MCF 10A (cell line): ENCODE results near the gene KCNA5. TPM values are rescaled to one million over a fixed set of nuclear protein-coding genes. Genes with fewer than 3 reads are reported as not detected.

Source experiments
- BruUV-seq: library from RNA; stranded (reverse); fragments of 400-500 nt; replicated peaks from 2 replicates; lab custom pipeline; 2021; lab: Mats Ljungman, UMichigan
- CTCF ChIA-PET: fragments of 300-600 bp; sonication (Branson Sonifier 250); formaldehyde crosslinking; extraction: SDS; loops from one replicate; lab custom pipeline; 2021; ENCODE audit warnings: antibody characterized with exemption, inconsistent platforms; lab: Yijun Ruan, JAX
- POLR2A ChIA-PET: fragments of 300-600, 350-650 bp; sonication (Branson Sonifier 250); formaldehyde crosslinking; extraction: SDS; loops from one replicate; lab custom pipeline; 2020; ENCODE audit warnings: antibody characterized with exemption, inconsistent platforms; lab: Yijun Ruan, JAX
- DNase-seq: peaks from one replicate; pipeline ENCODE4 v3.0.0-alpha.2; 2018; ENCODE audit not compliant: unreplicated experiment
- H3K27ac Mint-ChIP-seq: one replicate; pipeline ENCODE4 v1.8.0; 2022; ENCODE audit warnings: mild to moderate bottlenecking, low read depth, mixed read lengths; ENCODE audit not compliant: unreplicated experiment
- H3K27me3 Mint-ChIP-seq: one replicate; pipeline ENCODE4 v1.8.0; 2022; ENCODE audit warnings: mixed read lengths; ENCODE audit not compliant: insufficient read depth, unreplicated experiment
- H3K36me3 Mint-ChIP-seq: one replicate; pipeline ENCODE4 v1.8.0; 2022; ENCODE audit warnings: mild to moderate bottlenecking, moderate library complexity, mixed read lengths; ENCODE audit not compliant: insufficient read depth, unreplicated experiment
- H3K4me1 Mint-ChIP-seq: one replicate; pipeline ENCODE4 v1.8.0; 2022; ENCODE audit warnings: mixed read lengths; ENCODE audit not compliant: insufficient read depth, unreplicated experiment
- H3K4me3 Mint-ChIP-seq: one replicate; pipeline ENCODE4 v1.8.0; 2022; ENCODE audit warnings: mild to moderate bottlenecking, moderate library complexity, mixed read lengths; ENCODE audit not compliant: unreplicated experiment
- H3K9me3 Mint-ChIP-seq: one replicate; pipeline ENCODE4 v1.8.0; 2022; ENCODE audit warnings: mixed read lengths; ENCODE audit not compliant: unreplicated experiment
- CTCF ChIP-seq: fragments of 200-600 bp; IDR thresholded peaks from one replicate; pipeline ENCODE4 v1.8.0; 2022; ENCODE audit warnings: antibody characterized with exemption, mild to moderate bottlenecking; ENCODE audit not compliant: unreplicated experiment
- intact Hi-C: fragments of 100-400 bp; cut with micrococcal nuclease; formaldehyde crosslinking; loops from 2 replicates; pipeline ENCODE4 v1.14.1; 2022
- total RNA-seq: library from RNA; stranded (reverse); gene quantifications from 2 replicates; pipeline ENCODE4 v1.2.3, GENCODE V29; 2022

Gene KCNA5
- total RNA-seq, 1 experiment from 2014 or later: not detected

- H3K9me3 Mint-ChIP-seq: peaks cover 7% of the 10 kb centered on the region
- no peaks in the 10 kb centered on the region for H3K4me1 Mint-ChIP-seq
- intact Hi-C loops: no loop called here
- no peak for DNase-seq
- no peaks in the 10 kb centered on the region for H3K36me3 Mint-ChIP-seq
- POLR2A ChIA-PET: no interaction called here
- no TSS peak for BruUV-seq
- TF ChIP-seq CTCF: no peak
- no peak overlapping the region for H3K27ac Mint-ChIP-seq
- H3K4me3 Mint-ChIP-seq: no peak overlapping the region
- no peaks in the 10 kb centered on the region for H3K27me3 Mint-ChIP-seq
- CTCF ChIA-PET: interaction anchor here (0.6 kb wide), 1 partner anchor 67 kb away, joined by 3 read pairs; no protein-coding TSS in a partner anchor
Measured at GRCh38 chr12:5088586-5089264, 45.0 kb downstream of the KCNA5 start.

- POLR2A ChIA-PET: no interaction called here
- peaks cover 30% of the 10 kb centered on the region for H3K9me3 Mint-ChIP-seq
- no peaks in the 10 kb centered on the region for H3K4me1 Mint-ChIP-seq
- DNase-seq: no peak
- BruUV-seq: no TSS peak
- H3K27ac Mint-ChIP-seq: no peak overlapping the region
- no peaks in the 10 kb centered on the region for H3K27me3 Mint-ChIP-seq
- TF ChIP-seq CTCF: no peak
- H3K4me3 Mint-ChIP-seq: no peak overlapping the region
- CTCF ChIA-PET: interaction anchor here (1.2 to 1.5 kb wide), 2 partner anchors 73 to 240 kb away, joined by 3 to 6 read pairs; no protein-coding TSS in a partner anchor
- intact Hi-C loops: no loop called here
- H3K36me3 Mint-ChIP-seq: peaks cover 4% of the 10 kb centered on the region
Measured at GRCh38 chr12:5094551-5094950, 50.9 kb downstream of the KCNA5 start.

- intact Hi-C loops: no loop called here
- POLR2A ChIA-PET: no interaction called here
- H3K4me3 Mint-ChIP-seq: no peak overlapping the region
- peaks cover 30% of the 10 kb centered on the region for H3K9me3 Mint-ChIP-seq
- no peak for DNase-seq
- H3K36me3 Mint-ChIP-seq: peaks cover 6% of the 10 kb centered on the region
- no TSS peak for BruUV-seq
- no peak for TF ChIP-seq CTCF
- CTCF ChIA-PET: interaction anchor here (1.2 kb wide), 1 partner anchor 240 kb away, joined by 3 read pairs; no protein-coding TSS in a partner anchor
- H3K27me3 Mint-ChIP-seq: no peaks in the 10 kb centered on the region
- H3K4me1 Mint-ChIP-seq: no peaks in the 10 kb centered on the region
- H3K27ac Mint-ChIP-seq: no peak overlapping the region
Measured at GRCh38 chr12:5094986-5095385, 51.3 kb downstream of the KCNA5 start.

Other genes with a start within 250 kb of the KCNA5 start
- not detected in 2 replicates for gene KCNA1, start 134.0 kb upstream of the KCNA5 start, total RNA-seq